Measurements from ENCODE around the gene IL5RA.

The IL5RA gene

DNA sequence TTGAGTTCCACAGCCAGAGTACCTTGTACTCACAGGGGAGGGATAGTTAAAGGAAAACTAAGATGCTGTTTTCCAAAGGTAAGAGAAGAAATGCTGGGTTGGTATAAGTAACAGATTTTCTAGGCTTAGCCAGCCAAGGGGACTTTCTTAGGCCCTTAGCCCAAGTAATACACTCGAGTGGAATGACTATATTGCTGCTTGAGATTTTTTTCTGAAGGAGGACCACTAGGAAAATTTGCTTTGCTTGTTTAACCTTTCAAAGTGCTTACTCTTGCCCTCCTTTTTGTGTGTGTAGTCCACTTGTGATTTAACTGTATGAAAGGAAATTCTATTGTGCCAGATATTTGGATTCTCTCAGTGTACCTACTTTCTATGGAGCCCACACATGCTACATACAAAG, 50.5 kb downstream of the IL5RA start:
- in situ Hi-C loops (cut with HindIII; ENCODE audit: low sequenced_read_pairs) = no loop called here

DNA sequence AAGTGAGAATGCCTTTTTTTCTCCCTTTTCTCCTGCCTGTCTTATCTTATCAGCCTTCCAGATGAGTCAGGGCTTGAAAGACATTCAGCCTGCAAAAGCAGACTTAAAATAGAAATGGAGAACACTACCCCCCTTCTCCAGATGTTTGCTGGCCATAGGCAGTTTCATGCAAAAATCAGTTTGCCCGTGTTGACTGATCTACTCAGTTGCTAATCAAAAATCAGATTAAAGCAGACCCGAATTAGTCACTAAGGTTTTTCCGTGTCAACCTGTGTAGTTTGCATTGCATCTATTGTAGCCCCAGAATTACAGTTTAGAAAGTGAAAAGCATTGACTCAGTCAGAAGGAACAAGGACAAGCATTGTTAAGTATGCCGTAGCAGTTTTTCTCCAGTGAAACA, 56.2 kb downstream of the IL5RA start:
- in situ Hi-C loops (cut with HindIII; ENCODE audit: low sequenced_read_pairs) = no loop called here
- DNase-seq (ENCODE audit: low read depth) = no peak
- TF ChIP-seq, protein P1, sequence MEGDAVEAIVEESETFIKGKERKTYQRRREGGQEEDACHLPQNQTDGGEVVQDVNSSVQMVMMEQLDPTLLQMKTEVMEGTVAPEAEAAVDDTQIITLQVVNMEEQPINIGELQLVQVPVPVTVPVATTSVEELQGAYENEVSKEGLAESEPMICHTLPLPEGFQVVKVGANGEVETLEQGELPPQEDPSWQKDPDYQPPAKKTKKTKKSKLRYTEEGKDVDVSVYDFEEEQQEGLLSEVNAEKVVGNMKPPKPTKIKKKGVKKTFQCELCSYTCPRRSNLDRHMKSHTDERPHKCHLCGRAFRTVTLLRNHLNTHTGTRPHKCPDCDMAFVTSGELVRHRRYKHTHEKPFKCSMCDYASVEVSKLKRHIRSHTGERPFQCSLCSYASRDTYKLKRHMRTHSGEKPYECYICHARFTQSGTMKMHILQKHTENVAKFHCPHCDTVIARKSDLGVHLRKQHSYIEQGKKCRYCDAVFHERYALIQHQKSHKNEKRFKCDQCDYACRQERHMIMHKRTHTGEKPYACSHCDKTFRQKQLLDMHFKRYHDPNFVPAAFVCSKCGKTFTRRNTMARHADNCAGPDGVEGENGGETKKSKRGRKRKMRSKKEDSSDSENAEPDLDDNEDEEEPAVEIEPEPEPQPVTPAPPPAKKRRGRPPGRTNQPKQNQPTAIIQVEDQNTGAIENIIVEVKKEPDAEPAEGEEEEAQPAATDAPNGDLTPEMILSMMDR (IDR thresholded peaks at IDR 0.05; ENCODE audit: low read depth, low read length, missing control alignments) = no peak
- no peak overlapping the region for H3K4me3 ChIP-seq (ENCODE audit: low read depth, low read length)

More for the DNA sequence above, 50.5 kb downstream of the IL5RA start:
- H3K4me3 ChIP-seq (ENCODE audit: low read depth, low read length) = no peak overlapping the region
- DNase-seq (ENCODE audit: low read depth) = no peak
- TF ChIP-seq, protein P1 (IDR thresholded peaks at IDR 0.05; ENCODE audit: low read depth, low read length, missing control alignments) = no peak

DNA sequence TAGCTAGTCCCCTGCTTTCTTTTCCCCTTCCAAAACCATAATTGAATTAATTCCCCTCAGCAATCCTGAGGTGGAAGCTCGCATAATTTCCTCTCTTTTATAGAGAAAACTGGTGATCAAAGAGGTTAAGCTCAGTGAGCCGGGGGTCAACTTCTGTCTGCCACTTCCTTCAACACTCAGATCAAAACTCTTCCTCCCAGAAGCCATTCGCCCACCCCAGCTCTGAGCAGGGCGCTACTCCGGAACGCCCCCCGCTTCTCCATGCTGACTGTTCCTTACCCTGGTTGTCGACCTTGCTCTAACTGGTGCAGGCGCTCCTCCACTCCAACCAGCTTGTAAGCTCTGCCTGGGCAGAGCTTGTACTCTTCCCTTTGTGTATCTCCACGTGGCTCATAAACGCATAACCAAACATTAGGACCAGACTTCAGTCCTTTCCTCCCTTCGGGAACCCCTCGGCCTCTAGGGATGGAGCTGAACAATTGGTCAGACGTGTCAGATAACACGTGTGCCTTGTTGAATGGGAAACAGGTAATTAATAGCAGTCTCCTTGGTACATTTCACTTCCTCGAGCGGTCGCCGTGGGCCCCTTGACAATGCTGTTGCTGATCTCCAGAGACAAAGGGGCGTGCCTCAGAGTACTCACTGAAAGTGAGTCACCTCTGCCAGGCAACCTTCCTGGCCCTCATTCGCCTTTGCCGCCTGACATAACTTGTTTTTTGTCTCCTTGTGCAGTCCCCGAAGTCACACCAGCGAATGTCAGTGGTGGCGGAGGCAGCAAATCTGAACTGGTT, 71.8 kb downstream of the IL5RA start:
- TF ChIP-seq, protein P1 (IDR thresholded peaks at IDR 0.05; ENCODE audit: low read depth, low read length, missing control alignments) = no peak
- in situ Hi-C loops (cut with HindIII; ENCODE audit: low sequenced_read_pairs) = no loop called here
- no peak overlapping the region for H3K4me3 ChIP-seq (ENCODE audit: low read depth, low read length)
- no peak for DNase-seq (ENCODE audit: low read depth)

DNA sequence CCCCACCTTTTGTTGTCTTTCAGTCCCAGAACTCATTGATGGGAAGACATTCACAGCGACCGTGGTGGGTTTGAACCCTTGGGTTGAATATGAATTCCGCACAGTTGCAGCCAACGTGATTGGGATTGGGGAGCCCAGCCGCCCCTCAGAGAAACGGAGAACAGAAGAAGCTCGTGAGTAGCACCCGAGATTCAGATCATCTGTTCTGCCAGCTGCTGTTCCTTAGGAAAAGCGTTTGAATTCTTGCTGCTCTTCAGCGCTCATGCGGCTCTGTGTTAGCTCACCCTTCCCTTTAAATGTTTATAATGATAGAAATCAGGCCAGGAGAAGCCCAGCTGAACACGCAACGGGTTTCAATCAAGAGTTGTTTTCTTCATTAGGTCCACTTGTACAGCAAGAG, 73.0 kb downstream of the IL5RA start:
- no peak for DNase-seq (ENCODE audit: low read depth)
- TF ChIP-seq, protein P1 (IDR thresholded peaks at IDR 0.05; ENCODE audit: low read depth, low read length, missing control alignments) = no peak
- in situ Hi-C loops (cut with HindIII; ENCODE audit: low sequenced_read_pairs) = no loop called here
- no peak overlapping the region for H3K4me3 ChIP-seq (ENCODE audit: low read depth, low read length)

DNA sequence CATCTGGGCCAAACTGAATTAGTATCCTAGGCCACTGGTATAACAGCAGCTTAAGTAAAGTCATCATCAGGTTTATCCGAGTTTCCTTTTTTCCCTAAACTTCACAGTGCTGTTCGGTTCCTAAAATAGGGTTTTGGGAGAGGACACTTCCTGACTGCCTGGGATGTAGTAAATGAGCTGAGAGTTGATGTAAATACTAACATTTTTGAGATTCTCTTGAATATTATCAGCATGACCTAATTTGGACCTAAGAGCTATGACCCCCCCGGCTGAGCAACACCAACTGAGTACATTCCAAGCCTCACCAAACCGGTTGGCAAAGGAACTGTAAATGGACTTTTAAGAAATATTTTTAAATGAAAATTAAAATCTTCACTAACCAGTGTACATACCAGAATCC, 78.8 kb downstream of the IL5RA start:
- H3K4me3 ChIP-seq (ENCODE audit: low read depth, low read length) = no peak overlapping the region
- in situ Hi-C loops (cut with HindIII; ENCODE audit: low sequenced_read_pairs) = no loop called here
- DNase-seq (ENCODE audit: low read depth) = no peak
- TF ChIP-seq, protein P1 (IDR thresholded peaks at IDR 0.05; ENCODE audit: low read depth, low read length, missing control alignments) = no peak

DNA sequence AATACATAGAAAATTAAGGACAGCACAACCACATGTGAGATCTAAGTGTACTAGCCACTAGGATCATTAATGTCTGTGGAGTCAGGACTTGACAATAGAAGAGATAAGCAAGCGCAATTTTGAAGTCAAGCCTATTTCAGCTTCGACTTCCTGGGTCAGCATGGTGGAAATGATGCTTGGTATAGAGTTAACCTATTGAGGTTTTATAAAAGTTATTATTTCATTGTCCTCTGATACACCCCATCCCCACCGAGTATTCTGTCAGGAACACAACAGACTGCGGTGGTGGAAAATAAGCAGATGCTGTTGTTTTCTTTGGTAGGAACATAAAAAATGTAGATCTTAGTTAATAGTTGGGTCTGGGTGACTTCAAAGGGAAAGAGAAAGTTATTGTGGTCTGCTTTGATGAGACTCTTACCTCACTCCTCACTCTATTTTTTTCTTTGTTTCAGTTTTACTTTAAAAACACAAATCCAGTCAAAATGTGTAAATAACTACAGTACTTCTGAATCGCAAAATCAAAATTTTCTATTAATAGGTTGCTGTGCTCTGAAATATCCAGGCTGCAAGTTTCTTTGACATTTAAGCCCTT, 82.1 kb downstream of the IL5RA start:
- in situ Hi-C loops (cut with HindIII; ENCODE audit: low sequenced_read_pairs) = no loop called here
- DNase-seq (ENCODE audit: low read depth) = no peak
- H3K4me3 ChIP-seq (ENCODE audit: low read depth, low read length) = no peak overlapping the region
- TF ChIP-seq, protein P1 (IDR thresholded peaks at IDR 0.05; ENCODE audit: low read depth, low read length, missing control alignments) = no peak
